ENCODE results near the gene CLIP4. TPM values are rescaled to one million over a fixed set of nuclear protein-coding genes. Genes with fewer than 3 reads are reported as not detected.

Gene CLIP4
- total and polyA plus RNA-seq, 10 of the 15 experiments (the other 5 are each of a cell fraction or from before 2014, with no cell fraction given): 5.5 to 34.9 (median 16.8) TPM

DNA sequence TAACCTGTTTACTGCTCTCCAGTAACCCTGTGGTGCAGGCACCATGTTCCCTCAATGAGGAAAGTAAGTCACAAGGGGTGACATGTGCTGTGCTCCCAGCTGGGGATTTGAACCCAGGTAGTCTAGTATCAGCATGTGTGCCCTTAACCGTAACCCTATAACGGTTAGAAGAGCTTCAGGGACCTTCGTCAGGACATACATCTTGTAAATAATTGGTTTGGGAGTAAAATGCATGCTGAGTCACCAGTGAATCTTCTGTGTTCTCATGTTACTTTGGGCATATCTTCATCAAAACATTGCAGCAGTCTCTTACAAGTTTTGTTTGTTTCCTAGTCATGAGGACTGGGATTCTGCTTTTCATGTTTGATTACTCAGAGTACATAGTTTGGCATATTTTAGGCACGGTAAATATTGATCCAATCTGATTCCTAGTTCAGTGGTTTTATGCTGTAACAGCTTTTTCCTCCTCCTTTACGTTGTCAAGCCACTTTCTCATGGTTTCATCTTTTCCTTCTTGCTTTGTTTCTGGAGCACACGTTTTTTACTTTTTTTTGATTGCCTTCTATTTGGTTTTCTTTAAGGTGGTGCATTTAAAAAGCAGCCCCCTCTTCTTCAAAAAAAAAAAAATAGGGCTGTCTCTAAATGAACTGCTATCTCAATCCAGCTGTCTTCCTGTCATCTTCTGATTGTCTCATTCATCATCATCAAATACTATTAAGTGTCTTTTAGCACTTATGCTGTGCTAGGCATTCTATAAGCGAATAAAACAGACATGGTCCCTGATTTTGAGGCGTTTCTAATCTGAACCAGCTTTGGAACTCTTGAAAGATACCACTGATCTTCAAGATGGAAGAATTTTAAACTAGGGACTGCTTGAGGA, 50.4 kb downstream of the CLIP4 start:
- in situ Hi-C loops (cut with MboI): no loop called here

DNA sequence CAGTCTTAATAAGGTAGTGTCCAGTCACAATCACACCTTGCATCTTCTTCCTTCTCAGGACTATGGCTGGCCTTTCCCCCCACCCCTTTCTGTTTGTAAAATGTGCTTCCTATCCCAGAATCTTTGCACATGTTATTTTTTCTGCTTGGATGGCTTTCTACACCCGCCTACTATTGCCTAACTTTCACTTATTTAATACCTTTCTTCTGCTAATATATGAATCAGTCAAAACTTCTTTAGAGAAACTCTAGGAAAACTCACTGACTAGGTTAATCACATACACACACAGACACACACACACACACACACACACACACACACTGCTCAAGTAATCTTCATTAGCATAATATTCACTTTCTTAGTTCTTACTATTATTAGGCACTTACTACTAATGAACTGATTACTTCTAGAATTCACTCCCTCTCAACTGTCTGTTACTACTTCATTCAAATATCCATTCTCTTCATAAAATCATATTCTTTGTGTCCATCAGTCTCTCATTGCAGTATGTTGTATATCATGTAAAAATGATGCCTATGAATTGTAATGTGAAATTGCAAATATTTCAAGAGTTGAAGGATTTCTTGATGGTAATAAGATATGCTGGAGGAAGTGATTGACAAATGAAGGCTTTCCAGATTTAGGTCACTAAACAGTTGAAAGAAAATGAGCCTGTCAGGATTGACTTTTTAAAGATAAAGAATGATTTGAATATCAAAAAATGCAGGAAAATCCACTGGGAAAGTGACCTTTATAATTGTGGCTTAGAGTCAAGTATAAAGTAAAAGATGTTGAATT, 51.2 kb downstream of the CLIP4 start:
- H3K4me1 ChIP-seq (ENCODE audit: control insufficient read depth, insufficient read depth, low read length): no peaks in the 10 kb centered on the region
- BruUV-seq (replicated peaks): no TSS peak
- ChIA-PET POLR2A (no interaction called here), SMC1A (ENCODE audit: uncharacterized antibody, unreplicated experiment) (no interaction called here), CTCF (no interaction called here), RAD21 (ENCODE audit: unreplicated experiment) (no interaction called here)
- ATAC-seq (no peak), DNase-seq (ENCODE audit: low read depth, low spot score) (no peak), FAIRE-seq (no peak)
- no peak overlapping the region for H3K4me3 ChIP-seq
- no peaks in the 10 kb centered on the region for H4K20me1 ChIP-seq (ENCODE audit: control insufficient read depth, insufficient read depth)
- H3K9me3 ChIP-seq (replicated peaks; ENCODE audit: control insufficient read depth, insufficient read depth, low read length): no peaks in the 10 kb centered on the region
- H3K27ac ChIP-seq (ENCODE audit: control insufficient read depth, insufficient read depth): no peak overlapping the region
- 93% methylated on average over 1 of the region's 1 CpG for WGBS (ENCODE audit: insufficient coverage, insufficient replicate concordance, low lambda C conversion rate, missing lambda C conversion rate)
- in situ Hi-C loops (cut with MboI): no loop called here
- H2AFZ ChIP-seq (ENCODE audit: control insufficient read depth, low read depth, low read length): no peak overlapping the region
- no peaks in the 10 kb centered on the region for H3K27me3 ChIP-seq (replicated peaks in 1 of 2; ENCODE audit: control insufficient read depth in 2 of 2, insufficient read depth in 2 of 2, low read length in 1 of 2)
- intact Hi-C loops (cut with micrococcal nuclease; ENCODE audit: unreplicated experiment): no loop called here
- H3K79me2 ChIP-seq (ENCODE audit: control insufficient read depth, insufficient read depth, low read length): no peaks in the 10 kb centered on the region
- H3K36me3 ChIP-seq (ENCODE audit: control insufficient read depth in 2 of 2, insufficient read depth in 2 of 2, low read length in 1 of 2): peaks cover 0 to 5% of the 10 kb centered on the region in 2 experiments; a peak in 2 of 4 replicates
- H3K9ac ChIP-seq (ENCODE audit: control insufficient read depth, insufficient read depth, low read length): no peak overlapping the region
- H3K4me2 ChIP-seq (ENCODE audit: control insufficient read depth, insufficient read depth): no peak overlapping the region
- TF ChIP-seq HDAC6 (IDR thresholded peaks at IDR 0.05; ENCODE audit: unreplicated experiment) (no peak), TCF12 (IDR thresholded peaks at IDR 0.05; ENCODE audit: low read depth, low read length) (no peak), ZBED1 (IDR thresholded peaks at IDR 0.05; ENCODE audit: borderline replicate concordance) (no peak), RBBP5 (conservative IDR thresholded peaks at IDR 0.05) (no peak), BCLAF1 (IDR thresholded peaks at IDR 0.05) (no peak)
- TF ChIP-seq, protein P1, sequence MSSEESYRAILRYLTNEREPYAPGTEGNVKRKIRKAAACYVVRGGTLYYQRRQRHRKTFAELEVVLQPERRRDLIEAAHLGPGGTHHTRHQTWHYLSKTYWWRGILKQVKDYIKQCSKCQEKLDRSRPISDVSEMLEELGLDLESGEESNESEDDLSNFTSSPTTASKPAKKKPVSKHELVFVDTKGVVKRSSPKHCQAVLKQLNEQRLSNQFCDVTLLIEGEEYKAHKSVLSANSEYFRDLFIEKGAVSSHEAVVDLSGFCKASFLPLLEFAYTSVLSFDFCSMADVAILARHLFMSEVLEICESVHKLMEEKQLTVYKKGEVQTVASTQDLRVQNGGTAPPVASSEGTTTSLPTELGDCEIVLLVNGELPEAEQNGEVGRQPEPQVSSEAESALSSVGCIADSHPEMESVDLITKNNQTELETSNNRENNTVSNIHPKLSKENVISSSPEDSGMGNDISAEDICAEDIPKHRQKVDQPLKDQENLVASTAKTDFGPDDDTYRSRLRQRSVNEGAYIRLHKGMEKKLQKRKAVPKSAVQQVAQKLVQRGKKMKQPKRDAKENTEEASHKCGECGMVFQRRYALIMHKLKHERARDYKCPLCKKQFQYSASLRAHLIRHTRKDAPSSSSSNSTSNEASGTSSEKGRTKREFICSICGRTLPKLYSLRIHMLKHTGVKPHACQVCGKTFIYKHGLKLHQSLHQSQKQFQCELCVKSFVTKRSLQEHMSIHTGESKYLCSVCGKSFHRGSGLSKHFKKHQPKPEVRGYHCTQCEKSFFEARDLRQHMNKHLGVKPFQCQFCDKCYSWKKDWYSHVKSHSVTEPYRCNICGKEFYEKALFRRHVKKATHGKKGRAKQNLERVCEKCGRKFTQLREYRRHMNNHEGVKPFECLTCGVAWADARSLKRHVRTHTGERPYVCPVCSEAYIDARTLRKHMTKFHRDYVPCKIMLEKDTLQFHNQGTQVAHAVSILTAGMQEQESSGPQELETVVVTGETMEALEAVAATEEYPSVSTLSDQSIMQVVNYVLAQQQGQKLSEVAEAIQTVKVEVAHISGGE (CRISPR knock-in tag; IDR thresholded peaks at IDR 0.05): no peak

More for the DNA sequence above, 50.4 kb downstream of the CLIP4 start:
- peaks cover 0 to 6% of the 10 kb centered on the region in 2 experiments; a peak in 2 of 4 replicates for H3K36me3 ChIP-seq (ENCODE audit: control insufficient read depth in 2 of 2, insufficient read depth in 2 of 2, low read length in 1 of 2)
- ChIA-PET SMC1A (ENCODE audit: uncharacterized antibody, unreplicated experiment) (interaction anchor here (1.0 to 1.1 kb wide), 2 partner anchors 8 to 18 kb away, joined by 3 read pairs; no protein-coding TSS in a partner anchor), POLR2A (no interaction called here), RAD21 (ENCODE audit: unreplicated experiment) (no interaction called here), CTCF (interaction anchor here (0.6 to 0.9 kb wide), 2 partner anchors 13 to 146 kb away, joined by 3 to 4 read pairs; no protein-coding TSS in a partner anchor)
- BruUV-seq (replicated peaks): no TSS peak
- ATAC-seq (no peak), DNase-seq (ENCODE audit: low read depth, low spot score) (no peak), FAIRE-seq (no peak)
- H3K27ac ChIP-seq (ENCODE audit: control insufficient read depth, insufficient read depth): no peak overlapping the region
- no peaks in the 10 kb centered on the region for H4K20me1 ChIP-seq (ENCODE audit: control insufficient read depth, insufficient read depth)
- no peak overlapping the region for H2AFZ ChIP-seq (ENCODE audit: control insufficient read depth, low read depth, low read length)
- TF ChIP-seq NR2F1 (conservative IDR thresholded peaks at IDR 0.05): no peak
- TF ChIP-seq EGR1 (IDR thresholded peaks at IDR 0.05; ENCODE audit: borderline replicate concordance in 1 of 2, low read depth in 2 of 2, low read length in 2 of 2): no peak
- no peak for TF ChIP-seq KLF5 (IDR thresholded peaks at IDR 0.05; ENCODE audit: partially characterized antibody)
- no peak for TF ChIP-seq CBX5 (IDR thresholded peaks at IDR 0.05; ENCODE audit: low read depth)
- no peak for TF ChIP-seq PAX5 (IDR thresholded peaks at IDR 0.05; ENCODE audit: borderline replicate concordance, low read depth, low read length)
- TF ChIP-seq HCFC1 (IDR thresholded peaks at IDR 0.05; ENCODE audit: low read length): no peak
- no peak overlapping the region for H3K4me2 ChIP-seq (ENCODE audit: control insufficient read depth, insufficient read depth)
- intact Hi-C loops (cut with micrococcal nuclease; ENCODE audit: unreplicated experiment): no loop called here
- no peaks in the 10 kb centered on the region for H3K9me3 ChIP-seq (replicated peaks; ENCODE audit: control insufficient read depth, insufficient read depth, low read length)
- no peak overlapping the region for H3K4me3 ChIP-seq
- WGBS (ENCODE audit: insufficient coverage, insufficient replicate concordance, low lambda C conversion rate, missing lambda C conversion rate): 85% methylated on average over 8 of the region's 8 CpGs
- H3K4me1 ChIP-seq (ENCODE audit: control insufficient read depth, insufficient read depth, low read length): no peaks in the 10 kb centered on the region
- H3K9ac ChIP-seq (ENCODE audit: control insufficient read depth, insufficient read depth, low read length): no peak overlapping the region
- no peaks in the 10 kb centered on the region for H3K27me3 ChIP-seq (replicated peaks in 1 of 2; ENCODE audit: control insufficient read depth in 2 of 2, insufficient read depth in 2 of 2, low read length in 1 of 2)
- no peaks in the 10 kb centered on the region for H3K79me2 ChIP-seq (ENCODE audit: control insufficient read depth, insufficient read depth, low read length)

Measured in GM12878 (cell line).